NCI-H2227 (cell line): ENCODE data around the gene ADPRS.
A peak's percentile ranks its signal among the peaks of the same experiment; 100 is the strongest.

Experiments used
- DNase-seq: peaks from one replicate; lab custom pipeline; 2025; ENCODE audit not compliant: unreplicated experiment; lab: John Stamatoyannopoulos, UW

ADPRS gene

GRCh38 chr1:36087233-36088123, 1.2 kb upstream of the ADPRS start:
- DNase-seq = no peak

- peak; percentile 52 for DNase-seq
These were observed 471 bp upstream of the ADPRS start for GRCh38 chr1:36088265-36088576.

GRCh38 chr1:36089393-36090121, 865 bp downstream of the ADPRS start:
- DNase-seq = peak; percentile 40

GRCh38 chr1:36091141-36091540, 2.4 kb downstream of the ADPRS start:
- DNase-seq = no peak

GRCh38 chr1:36091698-36092097, 3.0 kb downstream of the ADPRS start:
- no peak for DNase-seq

GRCh38 chr1:36092166-36092797, 3.6 kb downstream of the ADPRS start:
- DNase-seq = no peak

- DNase-seq = no peak
These were observed 4.1 kb downstream of the ADPRS start for GRCh38 chr1:36092798-36093185.

- DNase-seq = no peak
These were observed 4.5 kb downstream of the ADPRS start for GRCh38 chr1:36093226-36093625.

GRCh38 chr1:36093929-36094328, 5.2 kb downstream of the ADPRS start:
- no peak for DNase-seq

GRCh38 chr1:36094621-36095061, 5.9 kb downstream of the ADPRS start:
- DNase-seq = no peak

GRCh38 chr1:36095760-36096405, 7.2 kb downstream of the ADPRS start:
- no peak for DNase-seq

- peak; percentile 51 for DNase-seq
These were observed 8.1 kb downstream of the ADPRS start for GRCh38 chr1:36096500-36097432.

GRCh38 chr1:36097693-36098585, 9.2 kb downstream of the ADPRS start:
- no peak for DNase-seq

- DNase-seq = no peak
These were observed 10.1 kb downstream of the ADPRS start for GRCh38 chr1:36098650-36099365.

GRCh38 chr1:36099681-36100341, 11.1 kb downstream of the ADPRS start:
- peak; percentile 90 for DNase-seq

- DNase-seq = no peak
These were observed 11.7 kb downstream of the ADPRS start for GRCh38 chr1:36100376-36100775.

GRCh38 chr1:36101546-36101945, 12.9 kb downstream of the ADPRS start:
- no peak for DNase-seq

- DNase-seq = no peak
These were observed 17.6 kb downstream of the ADPRS start for GRCh38 chr1:36106269-36106668.
